ENCODE data around the gene PCSK5. TPM values are rescaled to one million over a fixed set of nuclear protein-coding genes. Genes with fewer than 3 reads are reported as not detected.

PCSK5 gene
- total and polyA plus RNA-seq, 2 donors (not counting 1 experiment from before 2014, with no cell fraction given), result 0.09 TPM; not detected in 1

DNA sequence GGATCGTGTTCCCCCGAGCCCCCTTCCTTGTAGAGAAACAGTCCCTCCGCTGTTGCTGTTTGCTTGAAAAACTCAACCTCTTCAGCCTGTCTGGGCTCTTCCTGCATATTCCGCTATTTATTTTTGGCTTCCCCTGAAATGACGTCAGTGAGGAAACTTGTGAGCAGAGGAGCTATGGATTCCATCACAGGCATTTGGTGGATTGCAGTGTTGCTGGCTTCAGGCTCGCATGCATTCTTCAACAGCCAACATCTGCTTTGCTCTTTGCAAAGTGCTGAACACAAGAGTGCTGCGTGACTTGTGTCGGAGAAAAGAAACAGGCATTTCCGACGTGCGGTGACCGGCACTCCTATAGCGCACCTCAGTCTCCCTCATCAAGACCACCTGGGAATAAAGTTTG is 271.1 kb downstream of the PCSK5 start:
- ATAC-seq (ENCODE audit: low read depth) (no peak), DNase-seq (no peak)
- no peak overlapping the region for H3K4me2 ChIP-seq (replicated peaks; ENCODE audit: low read depth, low read length, poor library complexity, severe bottlenecking)
- H3K4me3 ChIP-seq (ENCODE audit: control extremely low read depth in 1 of 5, extremely low read depth in 1 of 5, insufficient read depth in 1 of 5, low read depth in 2 of 5, low read length in 4 of 5), result no peak overlapping the region
- Mint-ChIP-seq H3K27ac (no peak overlapping the region), H3K27me3 (no peaks in the 10 kb centered on the region), H3K4me1 (no peaks in the 10 kb centered on the region), H3K4me3 (no peak overlapping the region), H3K9me3 (ENCODE audit: insufficient read depth) (no peaks in the 10 kb centered on the region)
- intact Hi-C loops (cut with micrococcal nuclease), result no loop called here
- over 99% methylated on average over 10 of the region's 13 CpGs for WGBS (ENCODE audit: insufficient coverage)
- H2AFZ ChIP-seq (ENCODE audit: insufficient read depth, low read depth, low read length, poor library complexity, severe bottlenecking), result no peak overlapping the region
- H4K20me1 ChIP-seq (ENCODE audit: control insufficient read depth, insufficient read depth, low read length, poor library complexity, severe bottlenecking), result no peaks in the 10 kb centered on the region
- H3K9me3 ChIP-seq (ENCODE audit: control extremely low read depth in 1 of 3, control insufficient read depth in 2 of 3, insufficient read depth in 1 of 3, low read length in 2 of 3), result peaks cover 0 to 2% (median 0%) of the 10 kb centered on the region in 3 donors
- H3K36me3 ChIP-seq (replicated peaks in 1 of 2; ENCODE audit: control extremely low read depth in 1 of 2, control insufficient read depth in 1 of 2, extremely low read depth in 1 of 2, insufficient read depth in 2 of 2, low read length in 1 of 2), result no peaks in the 10 kb centered on the region
- CTCF ChIA-PET, result no interaction called here
- no peak overlapping the region for H3K27ac ChIP-seq (ENCODE audit: low read length in 2 of 2)
- TF ChIP-seq, protein P1, sequence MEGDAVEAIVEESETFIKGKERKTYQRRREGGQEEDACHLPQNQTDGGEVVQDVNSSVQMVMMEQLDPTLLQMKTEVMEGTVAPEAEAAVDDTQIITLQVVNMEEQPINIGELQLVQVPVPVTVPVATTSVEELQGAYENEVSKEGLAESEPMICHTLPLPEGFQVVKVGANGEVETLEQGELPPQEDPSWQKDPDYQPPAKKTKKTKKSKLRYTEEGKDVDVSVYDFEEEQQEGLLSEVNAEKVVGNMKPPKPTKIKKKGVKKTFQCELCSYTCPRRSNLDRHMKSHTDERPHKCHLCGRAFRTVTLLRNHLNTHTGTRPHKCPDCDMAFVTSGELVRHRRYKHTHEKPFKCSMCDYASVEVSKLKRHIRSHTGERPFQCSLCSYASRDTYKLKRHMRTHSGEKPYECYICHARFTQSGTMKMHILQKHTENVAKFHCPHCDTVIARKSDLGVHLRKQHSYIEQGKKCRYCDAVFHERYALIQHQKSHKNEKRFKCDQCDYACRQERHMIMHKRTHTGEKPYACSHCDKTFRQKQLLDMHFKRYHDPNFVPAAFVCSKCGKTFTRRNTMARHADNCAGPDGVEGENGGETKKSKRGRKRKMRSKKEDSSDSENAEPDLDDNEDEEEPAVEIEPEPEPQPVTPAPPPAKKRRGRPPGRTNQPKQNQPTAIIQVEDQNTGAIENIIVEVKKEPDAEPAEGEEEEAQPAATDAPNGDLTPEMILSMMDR (IDR thresholded peaks at IDR 0.05), result no peak
- no peak for TF ChIP-seq EZH2 (IDR thresholded peaks at IDR 0.05; ENCODE audit: borderline replicate concordance, insufficient read depth, low read depth, low read length, poor library complexity, severe bottlenecking)
- H3K4me1 ChIP-seq (ENCODE audit: control insufficient read depth in 2 of 2, insufficient read depth in 2 of 2, low read length in 2 of 2), result no peaks in the 10 kb centered on the region
- POLR2A ChIA-PET, result no interaction called here
- H3K79me2 ChIP-seq (ENCODE audit: control insufficient read depth, insufficient read depth, low read length), result no peaks in the 10 kb centered on the region
- H3K27me3 ChIP-seq (replicated peaks in 1 of 4; ENCODE audit: control extremely low read depth in 1 of 4, control insufficient read depth in 3 of 4, insufficient read depth in 4 of 4, low read length in 3 of 4), result no peaks in the 10 kb centered on the region
- H3K9ac ChIP-seq (ENCODE audit: low read length), result no peak overlapping the region

DNA sequence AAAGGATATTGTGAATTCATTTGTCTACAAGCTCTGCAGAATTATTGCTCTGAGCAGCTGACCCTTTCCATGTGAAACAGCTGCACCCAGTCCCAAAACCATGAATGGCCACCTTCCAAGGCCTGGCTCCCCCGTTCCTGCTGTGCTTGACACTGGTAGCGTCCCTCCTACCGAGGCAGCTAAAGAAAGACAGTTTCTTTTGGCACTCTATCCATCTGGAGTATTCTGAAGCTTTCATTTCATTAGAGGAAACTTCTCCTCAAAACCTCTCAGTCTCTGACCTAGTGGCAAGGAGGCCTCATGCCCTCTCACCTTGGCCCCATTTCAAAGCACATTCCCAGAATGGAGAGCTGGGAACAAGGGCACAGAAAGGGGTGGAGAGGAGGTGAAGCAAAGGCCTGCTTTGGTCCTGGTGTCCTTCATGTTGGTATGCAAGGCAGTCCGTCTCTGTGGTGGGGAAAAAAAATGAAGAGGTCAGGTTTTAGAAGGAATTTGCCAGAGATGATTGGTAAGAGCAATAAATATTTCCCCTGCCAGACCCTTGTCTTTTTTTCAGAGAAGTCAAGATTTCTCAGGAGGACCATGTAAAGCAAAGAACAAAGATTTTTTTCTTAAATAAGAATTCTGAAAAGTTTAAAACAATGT is 271.7 kb downstream of the PCSK5 start:
- Histone ChIP-seq H3K4me3 (ENCODE audit: control extremely low read depth in 1 of 5, extremely low read depth in 1 of 5, insufficient read depth in 1 of 5, low read depth in 2 of 5, low read length in 4 of 5) (no peak overlapping the region), H4K20me1 (ENCODE audit: control insufficient read depth, insufficient read depth, low read length, poor library complexity, severe bottlenecking) (no peaks in the 10 kb centered on the region), H3K79me2 (ENCODE audit: control insufficient read depth, insufficient read depth, low read length) (no peaks in the 10 kb centered on the region), H3K36me3 (replicated peaks in 1 of 2; ENCODE audit: control extremely low read depth in 1 of 2, control insufficient read depth in 1 of 2, extremely low read depth in 1 of 2, insufficient read depth in 2 of 2, low read length in 1 of 2) (no peaks in the 10 kb centered on the region), H3K27me3 (replicated peaks in 1 of 4; ENCODE audit: control extremely low read depth in 1 of 4, control insufficient read depth in 3 of 4, insufficient read depth in 4 of 4, low read length in 3 of 4) (no peaks in the 10 kb centered on the region), H3K4me1 (ENCODE audit: control insufficient read depth in 2 of 2, insufficient read depth in 2 of 2, low read length in 2 of 2) (no peaks in the 10 kb centered on the region), H2AFZ (ENCODE audit: insufficient read depth, low read depth, low read length, poor library complexity, severe bottlenecking) (no peak overlapping the region), H3K9ac (ENCODE audit: low read length) (no peak overlapping the region), H3K27ac (ENCODE audit: low read length in 2 of 2) (no peak overlapping the region), H3K9me3 (ENCODE audit: control extremely low read depth in 1 of 3, control insufficient read depth in 2 of 3, insufficient read depth in 1 of 3, low read length in 2 of 3) (peaks cover 0 to 2% (median 0%) of the 10 kb centered on the region in 3 donors), H3K4me2 (replicated peaks; ENCODE audit: low read depth, low read length, poor library complexity, severe bottlenecking) (no peak overlapping the region)
- TF ChIP-seq EZH2 (IDR thresholded peaks at IDR 0.05; ENCODE audit: borderline replicate concordance, insufficient read depth, low read depth, low read length, poor library complexity, severe bottlenecking), result no peak
- TF ChIP-seq, protein P1 (IDR thresholded peaks at IDR 0.05), result no peak
- intact Hi-C loops (cut with micrococcal nuclease), result no loop called here
- DNase-seq (no peak), ATAC-seq (ENCODE audit: low read depth) (no peak)
- Mint-ChIP-seq H3K27me3 (no peaks in the 10 kb centered on the region), H3K27ac (no peak overlapping the region), H3K4me3 (no peak overlapping the region), H3K9me3 (ENCODE audit: insufficient read depth) (no peaks in the 10 kb centered on the region), H3K4me1 (no peaks in the 10 kb centered on the region)
- ChIA-PET POLR2A (no interaction called here), CTCF (no interaction called here)
- 90% methylated on average over 2 of the region's 4 CpGs for WGBS (ENCODE audit: insufficient coverage)
